ENCODE data around the gene RIF1.

RIF1 gene

GRCh38 chr2:151391436-151391835 lies 18.3 kb upstream of the RIF1 start:
- Histone ChIP-seq H3K9me3 (ENCODE audit: control insufficient read depth, insufficient read depth, low read depth, low read length) (no peaks in the 10 kb centered on the region), H3K36me3 (ENCODE audit: control insufficient read depth in 2 of 2, insufficient read depth in 1 of 2, low read length in 2 of 2) (no peaks in the 10 kb centered on the region), H3K4me3 (ENCODE audit: low read depth, low read length) (no peak overlapping the region), H3K27ac (ENCODE audit: extremely low read depth, low read depth, low read length) (no peak overlapping the region), H3K4me1 (ENCODE audit: control insufficient read depth, insufficient read depth, low read length) (no peaks in the 10 kb centered on the region)
- TF ChIP-seq BCL11B (tag by site-specific recombination; IDR thresholded peaks at IDR 0.05; ENCODE audit: low read depth) (no peak), ZBTB20 (tag by site-specific recombination; IDR thresholded peaks at IDR 0.05) (no peak), ZBTB44 (tag by site-specific recombination; IDR thresholded peaks at IDR 0.05) (no peak), ZBTB48 (tag by site-specific recombination; IDR thresholded peaks at IDR 0.05) (no peak), ZNF274 (IDR thresholded peaks at IDR 0.05; ENCODE audit: low read length) (no peak), ZNF274 (tag by site-specific recombination; IDR thresholded peaks at IDR 0.05; ENCODE audit: borderline replicate concordance) (no peak), ZNF311 (tag by site-specific recombination; IDR thresholded peaks at IDR 0.05; ENCODE audit: borderline replicate concordance) (no peak), ZNF660 (tag by site-specific recombination; IDR thresholded peaks at IDR 0.05) (no peak), TSHZ1 (tag by site-specific recombination; IDR thresholded peaks at IDR 0.05; ENCODE audit: borderline replicate concordance) (no peak), BCL11A (tag by site-specific recombination; IDR thresholded peaks at IDR 0.05; ENCODE audit: low read depth) (no peak), KLF16 (tag by site-specific recombination; IDR thresholded peaks at IDR 0.05) (no peak), ZNF488 (tag by site-specific recombination; IDR thresholded peaks at IDR 0.05) (no peak)
- CTCF ChIA-PET = no interaction called here
- POLR2A ChIA-PET = no interaction called here

GRCh38 chr2:151394509-151394908 lies 15.2 kb upstream of the RIF1 start:
- ChIA-PET CTCF (no interaction called here), POLR2A (no interaction called here)
- Histone ChIP-seq H3K27ac (ENCODE audit: extremely low read depth, low read depth, low read length) (no peak overlapping the region), H3K4me1 (ENCODE audit: control insufficient read depth, insufficient read depth, low read length) (no peaks in the 10 kb centered on the region), H3K36me3 (ENCODE audit: control insufficient read depth in 2 of 2, insufficient read depth in 1 of 2, low read length in 2 of 2) (no peaks in the 10 kb centered on the region), H3K4me3 (ENCODE audit: low read depth, low read length) (no peak overlapping the region), H3K9me3 (ENCODE audit: control insufficient read depth, insufficient read depth, low read depth, low read length) (no peaks in the 10 kb centered on the region)
- peak; percentile 43; the same call in 1 of the 2 replicates for TF ChIP-seq ZNF146 (tag by site-specific recombination; IDR thresholded peaks at IDR 0.05)
- no peak for TF ChIP-seq ZNF112 (tag by site-specific recombination; IDR thresholded peaks at IDR 0.05)
- TF ChIP-seq ZNF521 (tag by site-specific recombination; IDR thresholded peaks at IDR 0.05) = no peak
- TF ChIP-seq ZNF341 (tag by site-specific recombination; IDR thresholded peaks at IDR 0.05; ENCODE audit: low read depth) = no peak
- TF ChIP-seq ZNF394 (tag by site-specific recombination; IDR thresholded peaks at IDR 0.05; ENCODE audit: borderline replicate concordance) = no peak
- no peak for TF ChIP-seq ZNF175 (tag by site-specific recombination; IDR thresholded peaks at IDR 0.05)
- TF ChIP-seq ZNF529 (tag by site-specific recombination; IDR thresholded peaks at IDR 0.05; ENCODE audit: insufficient replicate concordance) = no peak
- no peak for TF ChIP-seq ZNF280C (tag by site-specific recombination; IDR thresholded peaks at IDR 0.05)
- TF ChIP-seq ZNF221 (tag by site-specific recombination; IDR thresholded peaks at IDR 0.05; ENCODE audit: borderline replicate concordance) = no peak

Data from HEK293 (cell line).